Measurements from ENCODE around the gene VSTM2L. TPM values are rescaled to one million over a fixed set of nuclear protein-coding genes. Genes with fewer than 3 reads are reported as not detected.

VSTM2L gene
- total and polyA plus RNA-seq, 9 of the 15 experiments (the other 6 are each of a cell fraction or from before 2014, with no cell fraction given) = not detected

GRCh38 chr20:37979021-37979985 is 76.4 kb downstream of the VSTM2L start:
- no peaks in the 10 kb centered on the region for H3K27me3 ChIP-seq (ENCODE audit: control insufficient read depth in 2 of 2, insufficient read depth in 2 of 2, low read length in 2 of 2)
- H3K27ac ChIP-seq (ENCODE audit: extremely low read depth, low read depth, low read length) = no peak overlapping the region
- H3K79me2 ChIP-seq (ENCODE audit: control insufficient read depth, insufficient read depth, low read length) = no peaks in the 10 kb centered on the region
- no peaks in the 10 kb centered on the region for H3K9me3 ChIP-seq (replicated peaks; ENCODE audit: control insufficient read depth, insufficient read depth, low read depth, low read length)
- no peaks in the 10 kb centered on the region; a peak in 1 of 5 replicates for H3K4me1 ChIP-seq (replicated peaks in 1 of 2; ENCODE audit: control insufficient read depth in 2 of 2, insufficient read depth in 2 of 2, low read length in 2 of 2)
- H2AFZ ChIP-seq (ENCODE audit: low read depth, low read length) = no peak overlapping the region
- H3K9ac ChIP-seq (ENCODE audit: insufficient read depth in 1 of 2, low read depth in 2 of 2, low read length in 2 of 2) = no peak overlapping the region
- no peak for ATAC-seq
- H3K36me3 ChIP-seq (ENCODE audit: control insufficient read depth, insufficient read depth, low read length) = peaks cover 19% of the 10 kb centered on the region; the same call in 1 of the 3 replicates
- H4K20me1 ChIP-seq (replicated peaks; ENCODE audit: control insufficient read depth, insufficient read depth, low read length) = 0 out of 2 replicates have a peak, but pooled peaks cover 3% of the 10 kb centered on the region
- no TSS peak for BruUV-seq (replicated peaks)
- DNase-seq (ENCODE audit: extremely low read depth in 1 of 4, low spot score in 3 of 4) = no peak
- FAIRE-seq = no peak
- H3K4me2 ChIP-seq (ENCODE audit: insufficient read depth, low read length) = no peak overlapping the region
- ChIA-PET CTCF (ENCODE audit: low intra/inter-chr PET ratio) (no interaction called here), POLR2A (interaction anchor here (0.6 kb wide), 1 partner anchor 21 kb away, joined by 3 read pairs; no protein-coding TSS in a partner anchor)
- in situ Hi-C loops (cut with MboI) = no loop called here
- WGBS (ENCODE audit: insufficient coverage, low coverage, missing lambda C conversion rate) = 57% methylated on average over 16 of the region's 16 CpGs
- TF ChIP-seq MTA1 (IDR thresholded peaks at IDR 0.05; ENCODE audit: borderline replicate concordance) = no peak
- peak; percentile 84 for TF ChIP-seq ZFP36 (IDR thresholded peaks at IDR 0.05; ENCODE audit: low read depth, low read length, partially characterized antibody)
- no peak for TF ChIP-seq ZNF707 (CRISPR knock-in tag; conservative IDR thresholded peaks at IDR 0.05)
- TF ChIP-seq HINFP (tag; conservative IDR thresholded peaks at IDR 0.05; ENCODE audit: low read depth) = no peak
- no peaks in the 10 kb centered on the region for H3K9me1 ChIP-seq (ENCODE audit: control insufficient read depth, insufficient read depth, low read length)
- no peak overlapping the region for H3K4me3 ChIP-seq
- intact Hi-C loops (cut with micrococcal nuclease) = no loop called here

Data from K562 (cell line).